Dedifferentiated amniotic fluid mesenchymal stem cell (primary cell): ENCODE data around the gene CMIP.
"Not testable (repeated sequence)": the region's sequence is repeated elsewhere in the genome, so short reads cannot be mapped to it uniquely, and the experiment has no call there.

Experiments used
- DNase-seq: peaks from one replicate; pipeline ENCODE4 v3.0.0-alpha.2; 2016; ENCODE audit errors: extremely low spot score

The CMIP gene

DNA sequence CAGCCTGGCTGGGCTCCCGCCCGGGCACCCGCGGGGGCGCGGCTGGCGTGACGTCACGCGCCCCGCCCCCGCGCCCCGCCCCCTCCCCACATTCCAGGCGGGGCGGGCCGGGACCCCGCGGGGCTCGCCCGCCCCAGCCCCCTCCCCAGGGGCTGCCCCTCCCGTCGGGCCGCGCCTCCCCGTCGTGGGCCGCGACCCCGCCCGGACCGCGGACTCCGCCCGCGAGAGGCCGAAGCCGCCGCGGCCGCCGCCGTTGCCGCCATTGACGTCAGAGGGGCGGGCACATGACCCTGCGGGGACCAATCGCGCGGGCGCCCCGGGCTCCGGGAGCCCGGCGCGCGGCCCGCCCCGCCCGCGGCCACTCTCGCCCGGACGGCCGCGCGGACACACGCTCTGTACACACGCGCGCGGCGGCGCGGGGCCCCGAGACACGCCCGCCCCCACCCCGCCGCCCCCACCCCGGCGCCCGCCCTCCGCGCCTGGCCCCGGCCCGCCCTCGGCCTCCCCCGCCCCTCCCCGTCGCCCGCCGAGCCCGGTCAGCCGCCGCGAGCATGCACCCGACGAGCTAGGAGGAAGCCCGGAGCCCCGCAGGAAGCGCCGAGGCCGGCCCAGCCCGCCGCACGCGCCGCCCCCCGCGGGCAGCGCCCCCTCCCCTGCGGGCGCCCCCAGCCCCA is at the start of gene CMIP:
CMIP (plus strand) TSS at position 361 of the 674 bp plus-strand sequence.
- DNase-seq, result peak; percentile 72

DNA sequence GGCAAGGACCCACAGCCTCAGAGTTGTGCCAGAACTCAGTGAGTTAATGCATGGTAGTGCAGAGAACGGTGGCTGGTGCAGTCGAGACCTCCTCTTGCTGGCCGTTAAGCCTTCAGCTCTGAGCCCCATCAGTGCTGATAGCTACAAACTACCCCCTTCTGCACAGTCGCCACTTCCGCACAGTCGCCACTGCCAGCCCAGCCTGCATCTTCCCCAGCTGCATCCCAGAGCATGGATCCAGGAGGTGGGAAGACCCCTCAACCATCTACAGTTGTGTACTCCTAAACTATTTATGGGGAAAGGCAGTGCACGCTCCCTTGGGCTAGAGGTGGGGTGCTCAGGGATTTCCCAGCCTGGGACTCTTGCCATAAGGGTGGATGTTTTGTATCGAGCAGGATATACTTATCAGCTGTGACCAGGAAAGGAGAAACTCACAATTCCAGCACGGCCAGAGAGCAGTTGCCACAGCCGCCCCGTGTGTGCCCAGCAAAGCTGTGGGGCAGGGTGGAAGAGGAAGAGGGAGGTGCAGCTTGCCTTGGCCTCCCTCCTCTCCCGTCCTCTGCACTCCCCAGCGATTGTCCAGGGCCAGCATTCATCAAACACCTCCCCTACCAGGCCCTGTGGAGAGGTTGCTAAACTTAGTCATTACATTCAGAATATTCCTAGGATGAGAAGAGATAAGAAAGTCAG is 49.5 kb upstream of the CMIP start:
- no peak for DNase-seq

DNA sequence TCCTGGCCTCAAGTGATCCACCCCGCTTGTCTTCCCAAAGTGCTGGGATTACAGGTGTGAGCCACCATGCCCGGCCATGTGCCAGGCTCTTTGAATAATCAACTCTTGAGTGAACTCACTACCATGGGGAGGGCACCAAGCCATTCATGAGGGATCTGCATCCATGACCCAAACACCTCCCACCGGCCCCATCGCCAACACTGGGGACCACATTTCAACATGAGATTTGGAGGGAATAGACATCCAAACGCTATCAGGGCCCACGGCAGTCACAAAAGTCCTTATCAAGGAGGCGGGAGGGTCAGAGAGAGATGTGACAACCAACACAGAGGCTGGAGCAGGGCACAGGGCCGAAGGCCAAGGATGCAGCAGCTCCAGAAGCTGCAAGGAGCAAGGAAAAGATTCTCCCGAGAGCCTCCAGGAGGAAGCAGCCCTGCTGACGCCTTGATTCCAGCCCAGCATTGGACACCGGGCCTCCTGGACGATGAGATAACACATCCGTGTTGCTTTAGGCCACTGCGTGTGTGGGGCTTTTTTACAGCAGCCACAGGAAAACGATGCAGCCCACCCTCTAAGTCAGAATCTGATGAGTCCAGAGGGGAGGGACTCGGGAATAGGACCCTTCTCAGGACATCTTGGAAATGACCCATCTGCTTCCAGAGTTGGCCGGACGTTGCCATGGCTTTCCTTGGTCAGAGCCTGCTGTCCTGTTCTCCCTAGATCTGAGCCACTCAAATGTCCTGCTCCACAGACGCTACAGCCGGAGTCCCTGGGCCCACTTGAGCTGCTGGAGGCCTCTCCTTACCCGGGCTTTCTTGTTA is 47.3 kb upstream of the CMIP start:
- DNase-seq, result no peak

DNA sequence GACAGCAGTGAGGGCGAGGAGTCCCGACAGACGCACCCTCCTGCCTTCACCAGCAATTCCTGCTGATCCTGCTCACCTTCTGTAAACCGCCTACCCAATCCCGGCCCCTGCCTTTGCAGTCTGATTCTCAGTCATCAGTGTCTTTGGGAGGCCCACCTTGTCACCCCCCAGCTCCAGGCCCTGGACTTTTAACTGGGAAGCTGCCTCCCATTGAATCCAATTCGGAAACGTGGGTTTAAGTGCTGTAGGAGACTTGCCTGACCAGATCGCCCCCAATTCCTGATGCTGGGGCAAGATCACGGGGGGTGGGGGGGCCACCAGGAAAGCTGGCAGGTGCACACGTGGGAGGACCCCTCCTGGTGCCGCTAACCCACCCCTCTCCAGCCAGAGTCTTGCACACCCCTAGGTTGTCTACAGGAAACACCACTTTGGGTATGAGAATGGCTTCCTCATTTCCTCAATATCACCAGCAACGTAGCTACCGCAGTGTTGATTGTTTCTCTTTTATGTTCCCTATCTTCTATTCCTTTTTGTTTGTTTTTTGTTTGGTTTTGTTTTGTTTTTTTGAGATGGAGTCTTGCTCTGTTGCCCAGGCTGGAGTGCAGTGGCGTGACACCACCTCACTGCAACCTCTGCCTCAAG is 46.6 kb upstream of the CMIP start:
- DNase-seq, result no peak

DNA sequence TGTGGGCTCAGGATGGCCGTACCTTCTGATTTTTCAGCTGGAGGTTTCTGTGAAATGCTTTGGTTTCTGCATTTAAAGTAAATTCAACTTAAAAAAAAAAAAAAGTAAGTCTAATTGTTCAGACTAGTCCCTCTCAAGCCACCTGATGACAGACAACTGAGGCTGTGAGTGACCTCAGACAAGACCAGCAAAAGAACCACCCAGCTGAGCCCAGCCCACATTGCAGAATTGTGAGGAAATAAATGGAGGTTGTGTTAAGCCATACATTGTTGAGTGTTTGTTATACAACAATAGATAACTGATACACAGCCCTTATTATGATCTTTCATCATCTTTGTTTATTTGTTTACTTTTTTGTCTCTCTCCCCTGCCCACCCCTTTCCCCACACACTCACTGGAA is 44.7 kb upstream of the CMIP start:
- DNase-seq, result no peak

DNA sequence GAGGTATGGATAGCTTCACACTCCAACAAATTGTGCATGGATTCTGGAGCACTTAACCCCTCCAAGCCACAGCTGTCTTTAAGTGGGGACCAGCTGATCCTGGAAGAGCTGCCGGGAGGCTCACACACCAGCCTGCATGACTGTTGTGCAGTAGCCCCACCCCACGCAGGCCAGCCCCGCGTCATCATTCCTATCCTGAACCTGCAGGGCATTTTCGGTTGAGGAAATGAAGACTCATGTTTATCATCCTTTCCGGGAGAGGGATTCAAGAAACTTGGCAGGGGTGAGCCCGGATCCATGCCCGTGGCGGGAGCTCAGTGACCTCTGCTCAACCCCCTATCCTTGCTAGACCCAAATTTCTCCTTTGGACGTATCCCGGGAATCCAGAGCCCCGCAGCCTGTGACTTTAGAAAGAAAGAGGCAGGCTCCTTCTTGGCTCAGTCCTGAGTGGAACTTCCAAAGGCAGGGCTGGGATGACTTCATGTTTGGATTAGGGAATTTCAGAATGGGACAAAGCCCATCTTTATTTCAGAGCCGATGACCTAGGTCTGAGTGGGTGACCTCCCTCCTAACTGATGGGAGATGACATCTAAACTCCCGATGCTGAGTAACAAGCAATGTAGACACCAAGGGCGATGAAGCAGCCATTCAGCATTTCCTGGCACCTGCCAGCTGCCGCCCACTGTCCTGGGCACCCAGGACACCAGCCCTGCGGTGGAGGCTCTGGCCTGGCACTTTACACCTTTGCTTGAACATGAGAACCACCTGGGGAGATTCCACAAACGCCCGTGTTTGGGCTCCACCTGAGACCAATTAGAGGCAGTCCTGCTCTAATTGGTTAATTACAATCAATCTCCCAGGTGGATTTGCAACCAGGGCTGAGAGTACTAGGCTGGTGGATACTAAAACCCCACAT is 43.3 kb upstream of the CMIP start:
- peak; percentile 66 for DNase-seq

DNA sequence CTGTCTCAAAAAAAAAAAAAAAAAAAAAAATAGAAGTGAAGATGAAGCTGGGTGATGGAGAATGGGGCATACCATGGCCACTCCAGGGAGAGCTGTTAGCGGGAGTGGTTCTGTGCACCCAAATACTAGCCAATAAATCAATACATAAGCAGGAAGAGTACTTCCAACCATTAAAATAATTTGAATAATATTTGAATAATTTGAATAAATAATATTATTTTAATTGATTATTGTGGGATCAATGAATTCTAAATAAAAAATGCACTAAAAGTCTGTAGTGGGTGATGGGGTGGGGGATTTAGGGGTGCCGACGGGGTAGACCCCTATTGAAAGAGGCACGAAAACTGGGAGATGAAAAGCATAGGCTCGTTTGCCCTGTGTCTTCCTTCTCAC is 41.4 kb upstream of the CMIP start:
- no peak for DNase-seq

DNA sequence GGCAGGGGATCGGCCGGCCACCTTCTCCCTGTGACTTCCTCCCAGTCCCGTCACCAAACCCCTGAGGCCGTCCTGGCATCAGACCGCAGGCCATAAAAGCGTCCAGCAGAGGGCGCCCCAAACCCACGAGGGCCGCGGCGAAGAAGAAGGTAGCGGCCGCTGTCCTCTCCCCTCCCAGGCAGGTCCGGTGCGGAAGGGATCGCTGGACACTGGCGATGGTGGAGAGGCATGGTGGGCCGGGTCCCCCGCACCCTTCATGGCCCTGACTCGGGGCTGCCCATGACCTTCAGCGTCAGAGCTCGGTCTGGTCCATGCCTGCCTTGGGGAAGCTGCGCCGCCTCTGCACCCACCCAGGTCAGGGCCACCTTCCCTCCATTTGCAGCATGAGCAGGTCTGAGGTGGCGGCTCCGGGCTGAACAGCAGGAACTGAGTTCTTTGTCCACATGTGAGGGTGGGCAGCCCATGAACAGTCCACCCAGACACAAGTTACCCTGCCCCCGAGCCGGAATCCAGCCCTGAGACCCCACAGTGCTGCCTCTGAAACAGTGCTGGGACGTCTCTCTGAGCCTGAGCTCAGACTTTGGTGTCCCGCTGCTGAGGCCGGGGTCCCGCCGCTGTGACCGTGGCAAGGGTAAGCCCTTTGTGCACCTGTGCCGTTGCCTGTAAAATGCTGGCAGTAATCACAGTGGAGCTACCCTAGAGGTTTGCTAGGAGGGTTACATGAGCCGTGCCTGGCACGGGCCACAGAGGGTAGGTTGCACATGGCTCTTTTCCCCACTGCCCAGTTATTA is 40.8 kb upstream of the CMIP start:
- peak; percentile 66 for DNase-seq

DNA sequence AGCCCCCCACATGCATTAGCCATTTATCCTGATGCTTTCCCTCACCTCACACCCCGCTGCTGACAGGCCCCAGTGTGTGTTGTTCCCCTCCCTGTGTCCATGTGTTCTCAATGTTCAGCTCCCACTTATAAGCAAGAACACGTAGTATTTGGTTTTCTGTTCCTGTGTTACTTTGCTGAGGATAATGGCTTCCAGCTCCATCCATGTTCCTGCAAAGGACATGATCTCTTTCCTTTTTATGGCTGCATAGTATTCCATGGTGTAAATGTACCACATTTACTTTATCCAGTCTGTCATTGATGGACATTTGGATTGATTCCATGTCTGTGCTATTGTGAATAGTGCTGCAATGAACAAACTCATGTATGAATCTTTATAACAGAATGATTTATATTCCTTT is 39.6 kb upstream of the CMIP start:
- DNase-seq, result not testable (repeated sequence)

DNA sequence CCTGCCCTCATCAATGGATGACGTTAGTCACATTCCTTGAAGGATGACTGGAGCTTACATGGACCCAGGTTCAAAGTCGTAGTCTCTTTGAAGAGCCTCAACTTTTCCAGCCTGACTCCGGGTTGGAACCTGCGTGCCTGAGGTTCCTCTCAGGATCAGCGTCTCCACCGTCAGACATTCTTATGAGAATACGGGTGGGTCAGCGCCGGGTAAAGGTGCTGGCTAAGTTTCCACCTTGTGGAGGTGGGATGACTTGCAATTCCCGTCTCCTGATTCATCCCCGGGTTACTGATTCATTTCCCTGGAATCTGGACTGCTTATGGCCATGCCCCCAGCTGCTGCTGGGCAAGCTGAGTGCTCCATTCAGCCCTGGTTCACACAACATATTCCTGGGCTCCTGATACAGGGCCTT is 38.9 kb upstream of the CMIP start:
- DNase-seq, result peak; percentile 21

DNA sequence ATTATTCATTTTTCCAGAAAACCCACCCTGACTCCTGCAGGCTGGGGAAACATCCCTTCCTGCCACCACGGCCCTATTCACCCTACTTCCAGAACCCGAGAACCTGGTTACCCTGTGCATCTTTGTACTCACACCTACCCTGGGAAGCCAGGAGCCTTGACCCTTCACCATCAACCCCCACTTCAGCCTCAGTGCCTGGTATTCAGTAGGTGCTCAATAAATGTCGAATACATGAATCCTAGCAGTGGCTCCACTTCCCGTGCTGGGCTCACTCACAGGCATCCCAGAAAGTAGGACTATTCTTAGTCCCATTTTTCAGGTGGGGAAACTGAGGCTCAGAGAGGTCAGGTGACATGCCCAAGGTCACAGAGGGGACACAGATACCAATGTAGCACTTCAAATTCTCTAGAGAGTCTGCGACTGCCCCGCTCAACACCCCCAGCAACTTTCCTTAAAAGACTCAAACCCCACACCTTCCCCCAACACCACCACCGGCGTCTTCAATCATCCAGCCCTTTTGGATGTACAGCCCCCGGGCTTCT is 36.1 kb upstream of the CMIP start:
- DNase-seq, result no peak

DNA sequence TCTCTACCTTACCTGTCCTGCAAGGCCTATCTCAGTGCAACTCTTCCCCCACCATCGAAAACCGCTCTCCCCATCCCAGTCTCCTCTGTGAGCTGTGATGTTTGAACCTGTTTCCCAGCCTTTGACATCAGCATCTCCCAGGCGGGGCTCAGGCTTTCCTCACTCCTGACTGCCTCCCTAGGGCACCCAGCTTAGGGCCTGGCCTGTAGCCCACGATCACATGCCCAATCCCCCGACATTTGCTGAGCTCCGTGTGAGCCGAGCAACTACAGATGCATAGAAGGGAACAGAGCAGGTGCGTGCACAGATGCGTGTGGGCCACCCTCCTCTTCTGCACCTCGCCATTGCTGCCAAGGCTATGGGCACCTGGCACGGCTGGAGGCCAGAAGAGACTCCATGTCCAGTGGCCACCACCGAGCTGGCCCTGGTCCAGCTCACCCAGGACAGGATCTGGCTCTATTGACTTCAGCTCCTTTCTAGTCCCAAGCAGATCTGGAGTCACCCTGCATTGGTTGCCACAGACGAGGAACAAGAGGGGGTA is 35.5 kb upstream of the CMIP start:
- no peak for DNase-seq

DNA sequence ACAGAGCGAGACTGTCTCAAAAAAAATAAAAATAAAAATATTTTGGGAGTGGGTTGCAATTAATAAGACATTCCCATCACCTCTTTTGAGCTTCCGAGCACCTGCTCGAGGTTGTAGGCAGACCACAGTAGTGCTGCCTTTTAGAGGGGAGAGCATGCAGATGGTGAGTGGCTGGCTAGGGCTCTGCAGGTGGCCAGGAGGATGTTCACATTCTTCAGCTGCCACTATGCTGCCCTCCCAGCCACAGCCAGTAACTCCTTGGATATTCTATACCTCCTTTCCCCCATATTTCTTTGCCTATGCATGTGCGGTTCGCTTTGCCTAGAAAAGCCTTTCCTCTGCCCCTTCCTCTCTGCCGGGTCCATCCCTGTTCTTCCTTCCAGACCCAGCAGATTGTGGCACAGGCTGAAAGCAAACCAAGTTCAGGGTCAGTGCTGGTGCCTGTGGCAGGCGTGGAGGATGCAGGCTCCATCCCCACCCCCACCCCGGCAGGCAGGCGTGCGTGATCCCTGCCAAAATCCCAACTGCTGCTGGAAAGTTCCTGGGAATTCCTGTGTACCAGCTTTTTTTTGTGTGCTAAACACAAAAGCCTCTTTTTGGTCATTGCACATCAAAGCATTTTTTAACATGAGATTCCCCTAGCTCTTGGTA is 33.8 kb upstream of the CMIP start:
- no peak for DNase-seq

DNA sequence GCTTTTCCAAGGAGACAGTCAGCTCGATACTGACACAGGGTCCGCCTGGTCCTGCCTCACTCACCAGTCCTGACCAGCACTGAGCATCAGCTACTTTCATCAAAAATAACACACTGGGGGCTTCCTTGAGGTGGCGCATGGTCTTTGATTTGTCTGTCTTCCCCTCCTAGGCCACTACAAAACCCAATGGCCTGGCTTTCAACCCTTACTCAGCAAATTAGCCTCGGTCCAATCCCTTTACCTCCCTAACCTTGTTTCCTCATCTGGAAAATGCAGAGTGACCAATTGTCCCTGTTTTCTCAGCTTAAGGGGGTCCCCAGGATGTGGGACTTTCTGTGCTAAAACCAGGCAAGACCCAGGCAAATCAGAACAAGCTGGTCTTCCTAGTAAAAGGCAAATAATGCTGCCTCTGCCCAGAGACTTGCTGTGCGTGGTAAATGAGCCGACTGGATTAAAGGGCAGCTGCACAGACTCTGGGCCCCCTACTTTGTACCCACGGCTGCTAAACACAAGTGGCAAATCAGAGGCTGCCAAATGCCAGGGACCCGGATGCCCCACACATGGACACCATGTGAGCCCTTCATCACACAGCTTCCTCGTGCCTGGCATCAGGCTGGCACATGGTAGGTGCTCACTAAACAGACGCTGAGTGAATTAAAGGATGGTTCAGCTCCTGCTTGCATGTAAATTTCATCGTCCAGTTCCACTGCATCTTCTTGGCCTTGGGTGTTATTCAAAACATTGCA is 31.2 kb upstream of the CMIP start:
- DNase-seq, result no peak

DNA sequence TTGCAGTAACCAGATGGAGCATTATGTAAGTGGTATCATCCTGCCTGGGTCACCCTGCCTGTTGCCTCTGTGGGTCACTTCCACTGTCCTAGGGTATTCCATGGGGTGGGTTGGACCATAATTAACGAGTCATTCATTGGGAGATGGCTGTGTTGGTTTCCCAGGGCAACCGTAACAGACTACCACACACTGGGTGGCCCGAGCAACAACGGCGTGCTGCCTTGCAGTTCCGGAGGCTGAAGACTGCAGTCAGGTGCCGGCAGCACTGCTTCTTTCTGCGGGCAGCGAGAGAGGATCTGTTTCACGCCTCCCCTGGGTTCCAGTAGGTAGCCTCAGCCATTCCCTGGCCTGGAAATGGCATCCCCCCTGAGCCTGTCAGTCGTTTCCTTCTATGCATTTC is 28.9 kb upstream of the CMIP start:
- DNase-seq, result no peak

DNA sequence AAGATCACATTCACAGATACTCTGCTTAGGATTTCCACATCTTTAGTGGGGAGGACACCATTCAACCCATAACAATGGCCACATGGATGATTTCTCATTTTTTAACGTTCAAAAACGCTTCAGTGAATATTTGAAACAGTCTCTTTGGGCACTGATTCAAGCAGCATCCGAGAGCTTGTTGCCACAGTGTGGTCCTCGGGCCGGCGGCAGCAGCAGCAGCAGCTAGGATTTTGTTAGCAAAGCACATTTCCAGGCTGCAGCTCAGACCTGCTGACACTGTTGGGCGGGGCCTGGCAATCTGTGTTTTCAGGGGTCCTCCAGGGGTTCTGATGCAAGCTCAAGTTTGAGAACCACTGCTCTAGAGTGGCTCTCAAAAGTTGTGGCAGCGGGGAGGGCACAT is 27.9 kb upstream of the CMIP start:
- DNase-seq, result no peak

DNA sequence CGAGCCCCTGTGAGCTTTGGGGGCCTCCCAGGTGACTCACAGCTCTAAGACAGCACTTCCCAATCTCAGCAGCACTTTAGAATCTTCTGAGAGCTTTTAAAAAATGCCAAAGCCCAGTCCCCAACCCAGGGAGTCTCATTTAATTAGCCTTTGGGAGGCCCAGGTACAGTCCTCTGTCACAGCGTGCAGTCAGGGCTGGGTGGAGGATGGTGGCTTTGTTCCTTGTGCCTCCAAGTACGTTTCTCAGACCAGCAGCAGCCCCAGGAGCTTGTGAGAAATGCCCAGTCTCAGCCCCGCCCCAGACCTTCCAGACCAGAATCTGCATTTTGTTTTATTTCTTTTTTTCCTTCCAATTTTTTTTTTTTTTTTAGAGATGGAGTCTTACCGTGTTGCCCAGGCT is 27.4 kb upstream of the CMIP start:
- no peak for DNase-seq

DNA sequence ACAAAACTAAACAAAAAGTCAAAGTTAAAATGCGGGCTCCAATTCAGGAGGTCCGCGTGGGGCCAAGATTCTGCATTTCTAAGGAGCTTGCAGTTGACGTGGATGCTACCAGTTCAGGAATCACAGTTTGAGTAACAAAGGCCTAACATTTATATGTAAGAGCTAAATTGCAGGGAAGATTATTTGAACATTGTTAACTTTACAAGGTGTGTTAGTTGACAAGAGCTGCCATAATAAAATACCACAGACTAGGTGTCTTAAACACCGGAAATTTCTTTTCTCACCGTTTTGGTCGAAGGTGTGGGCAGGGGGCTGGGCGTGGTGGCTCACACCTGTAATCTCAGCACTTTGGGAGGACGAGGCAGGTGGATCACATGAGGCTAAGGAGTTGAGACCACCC is 24.8 kb upstream of the CMIP start:
- no peak for DNase-seq

DNA sequence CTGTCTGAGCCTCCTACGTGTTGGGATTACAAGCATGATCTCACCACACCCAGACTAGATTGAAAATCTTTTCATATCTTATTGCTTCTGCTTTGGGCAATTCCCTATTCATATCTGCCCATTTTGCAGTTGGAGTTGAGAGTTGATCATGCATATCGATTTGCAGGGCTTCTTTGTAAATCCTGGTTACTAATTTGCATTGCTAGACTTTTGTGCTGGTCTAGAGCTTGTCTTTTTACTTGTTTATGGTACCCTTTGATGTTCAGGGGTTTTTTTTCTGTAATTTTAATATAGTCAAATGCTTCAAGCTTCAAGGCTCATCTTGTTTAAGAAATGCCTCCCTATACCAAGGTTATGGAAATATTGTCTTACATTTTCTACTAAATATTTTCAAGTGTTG is 23.5 kb upstream of the CMIP start:
- DNase-seq, result no peak
